ENCODE results near the gene GPC6.

GPC6 gene

GRCh38 chr13:93517658-93518057 is 291.1 kb downstream of the GPC6 start:
- DNase-seq, result no peak

GRCh38 chr13:93521307-93521706 is 294.7 kb downstream of the GPC6 start:
- no peak for DNase-seq

GRCh38 chr13:93522501-93522900 is 295.9 kb downstream of the GPC6 start:
- no peak for DNase-seq

GRCh38 chr13:93525087-93525486 is 298.5 kb downstream of the GPC6 start:
- no peak for DNase-seq

- DNase-seq, result no peak
Measured at GRCh38 chr13:93527748-93528297, 301.2 kb downstream of the GPC6 start.

GRCh38 chr13:93529961-93530360 is 303.4 kb downstream of the GPC6 start:
- no peak for DNase-seq

GRCh38 chr13:93534181-93534700 is 307.6 kb downstream of the GPC6 start:
- no peak for DNase-seq

- DNase-seq, result no peak
Measured at GRCh38 chr13:93535251-93535650, 308.6 kb downstream of the GPC6 start.

GRCh38 chr13:93539914-93540313 is 313.3 kb downstream of the GPC6 start:
- no peak for DNase-seq

GRCh38 chr13:93547886-93548285 is 321.3 kb downstream of the GPC6 start:
- no peak for DNase-seq

- no peak for DNase-seq
Measured at GRCh38 chr13:93549326-93550005, 322.9 kb downstream of the GPC6 start.

- DNase-seq, result no peak
Measured at GRCh38 chr13:93550236-93550635, 323.6 kb downstream of the GPC6 start.

- no peak for DNase-seq
Measured at GRCh38 chr13:93552596-93552995, 326.0 kb downstream of the GPC6 start.

- DNase-seq, result no peak
Measured at GRCh38 chr13:93554514-93554913, 327.9 kb downstream of the GPC6 start.

- no peak for DNase-seq
Measured at GRCh38 chr13:93558637-93559036, 332.0 kb downstream of the GPC6 start.

GRCh38 chr13:93559718-93560117 is 333.1 kb downstream of the GPC6 start:
- no peak for DNase-seq

GRCh38 chr13:93561576-93562225 is 335.1 kb downstream of the GPC6 start:
- no peak for DNase-seq

- no peak for DNase-seq
Measured at GRCh38 chr13:93562676-93563075, 336.1 kb downstream of the GPC6 start.

- DNase-seq, result no peak
Measured at GRCh38 chr13:93577105-93577504, 350.5 kb downstream of the GPC6 start.

- no peak for DNase-seq
Measured at GRCh38 chr13:93589788-93590187, 363.2 kb downstream of the GPC6 start.

GRCh38 chr13:93603043-93603442 is 376.4 kb downstream of the GPC6 start:
- no peak for DNase-seq

- no peak for DNase-seq
Measured at GRCh38 chr13:93614776-93615175, 388.2 kb downstream of the GPC6 start.

GRCh38 chr13:93620181-93620765 is 393.7 kb downstream of the GPC6 start:
- no peak for DNase-seq

GRCh38 chr13:93621051-93621450 is 394.4 kb downstream of the GPC6 start:
- DNase-seq, result no peak

All from activated naive CD4-positive, alpha-beta T cell (primary cell).